B cell (primary cell): ENCODE measurements around the gene CORO1C.

Experiments used
- EZH2 ChIP-seq: IDR thresholded peaks from 2 replicates; pipeline ENCODE4 v1.6.1; 2012; ENCODE audit warnings: borderline replicate concordance, low read depth, mild to moderate bottlenecking, moderate library complexity, low read length; ENCODE audit not compliant: insufficient read depth, poor library complexity, severe bottlenecking
- TF ChIP-seq, protein P1 (sequence below): fragments of 200-600 bp; IDR thresholded peaks from one replicate; pipeline ENCODE4 v1.8.0; 2022; ENCODE audit warnings: antibody characterized with exemption, mild to moderate bottlenecking

GRCh38 chr12:108738170-108738569, 6.9 kb upstream of the CORO1C start:
- TF ChIP-seq EZH2: no peak
- TF ChIP-seq, protein P1, sequence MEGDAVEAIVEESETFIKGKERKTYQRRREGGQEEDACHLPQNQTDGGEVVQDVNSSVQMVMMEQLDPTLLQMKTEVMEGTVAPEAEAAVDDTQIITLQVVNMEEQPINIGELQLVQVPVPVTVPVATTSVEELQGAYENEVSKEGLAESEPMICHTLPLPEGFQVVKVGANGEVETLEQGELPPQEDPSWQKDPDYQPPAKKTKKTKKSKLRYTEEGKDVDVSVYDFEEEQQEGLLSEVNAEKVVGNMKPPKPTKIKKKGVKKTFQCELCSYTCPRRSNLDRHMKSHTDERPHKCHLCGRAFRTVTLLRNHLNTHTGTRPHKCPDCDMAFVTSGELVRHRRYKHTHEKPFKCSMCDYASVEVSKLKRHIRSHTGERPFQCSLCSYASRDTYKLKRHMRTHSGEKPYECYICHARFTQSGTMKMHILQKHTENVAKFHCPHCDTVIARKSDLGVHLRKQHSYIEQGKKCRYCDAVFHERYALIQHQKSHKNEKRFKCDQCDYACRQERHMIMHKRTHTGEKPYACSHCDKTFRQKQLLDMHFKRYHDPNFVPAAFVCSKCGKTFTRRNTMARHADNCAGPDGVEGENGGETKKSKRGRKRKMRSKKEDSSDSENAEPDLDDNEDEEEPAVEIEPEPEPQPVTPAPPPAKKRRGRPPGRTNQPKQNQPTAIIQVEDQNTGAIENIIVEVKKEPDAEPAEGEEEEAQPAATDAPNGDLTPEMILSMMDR: no peak
